A673 (cell line): ENCODE results near the gene DNMT3A.

ENCODE experiments used
- EZH2 ChIP-seq: fragments of 200-600 bp; sonication (generic); IDR thresholded peaks from 2 replicates; pipeline ENCODE4 v1.6.1; 2017; ENCODE audit warnings: borderline replicate concordance, low read depth, mild to moderate bottlenecking, mixed read lengths, antibody characterized with exemption, low read length; ENCODE audit not compliant: poor library complexity, severe bottlenecking
- TF ChIP-seq, protein P1 (sequence below): fragments of 300-800, 200-600 bp; sonication (generic); conservative IDR thresholded peaks from 2 replicates; pipeline ENCODE4 v1.5.1; 2017; ENCODE audit warnings: low read depth, mild to moderate bottlenecking, antibody characterized with exemption, low read length, moderate library complexity, mixed read lengths

DNA sequence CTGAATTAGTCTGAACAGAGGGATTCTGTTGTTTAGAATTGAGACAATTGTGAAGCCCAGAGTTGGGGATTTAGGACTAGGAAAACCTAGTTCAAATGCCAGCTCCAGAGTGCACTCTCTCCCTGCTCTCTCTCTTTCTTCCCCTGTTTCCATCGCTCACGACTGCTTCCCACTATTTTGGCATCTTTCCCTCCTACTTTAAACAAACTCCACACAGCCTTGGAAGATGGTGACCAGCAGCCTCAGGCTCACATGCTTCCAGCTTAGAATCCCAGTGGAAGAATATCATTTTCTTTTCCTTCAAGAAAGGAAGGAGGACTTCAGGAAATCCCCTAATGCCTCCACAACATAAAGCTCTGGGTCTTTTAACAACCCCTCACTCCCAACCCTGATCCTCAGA, 6.1 kb upstream of the DNMT3A start:
- TF ChIP-seq, protein P1, sequence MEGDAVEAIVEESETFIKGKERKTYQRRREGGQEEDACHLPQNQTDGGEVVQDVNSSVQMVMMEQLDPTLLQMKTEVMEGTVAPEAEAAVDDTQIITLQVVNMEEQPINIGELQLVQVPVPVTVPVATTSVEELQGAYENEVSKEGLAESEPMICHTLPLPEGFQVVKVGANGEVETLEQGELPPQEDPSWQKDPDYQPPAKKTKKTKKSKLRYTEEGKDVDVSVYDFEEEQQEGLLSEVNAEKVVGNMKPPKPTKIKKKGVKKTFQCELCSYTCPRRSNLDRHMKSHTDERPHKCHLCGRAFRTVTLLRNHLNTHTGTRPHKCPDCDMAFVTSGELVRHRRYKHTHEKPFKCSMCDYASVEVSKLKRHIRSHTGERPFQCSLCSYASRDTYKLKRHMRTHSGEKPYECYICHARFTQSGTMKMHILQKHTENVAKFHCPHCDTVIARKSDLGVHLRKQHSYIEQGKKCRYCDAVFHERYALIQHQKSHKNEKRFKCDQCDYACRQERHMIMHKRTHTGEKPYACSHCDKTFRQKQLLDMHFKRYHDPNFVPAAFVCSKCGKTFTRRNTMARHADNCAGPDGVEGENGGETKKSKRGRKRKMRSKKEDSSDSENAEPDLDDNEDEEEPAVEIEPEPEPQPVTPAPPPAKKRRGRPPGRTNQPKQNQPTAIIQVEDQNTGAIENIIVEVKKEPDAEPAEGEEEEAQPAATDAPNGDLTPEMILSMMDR = no peak
- no peak for TF ChIP-seq EZH2
